Measurements from ENCODE around the gene SRSF11. TPM values are rescaled to one million over a fixed set of nuclear protein-coding genes. Genes with fewer than 3 reads are reported as not detected.

Gene SRSF11
- total RNA-seq, 4 donors from 2014 or later, result 72.6 to 127 (median 86.3) TPM

GRCh38 chr1:70220517-70221237 lies 503 bp upstream of the SRSF11 start:
- Histone ChIP-seq H3K36me3 (peaks cover 0 to 25% (median 14%) of the 10 kb centered on the region in 4 donors), H3K4me1 (peaks cover 42 to 46% (median 44%) of the 10 kb centered on the region in 4 donors), H3K9me3 (no peaks in the 10 kb centered on the region), H3K27ac (replicated peaks in 1 of 4) (peak overlapping the region; percentile 94 to 97 (median 96)), H3K4me3 (peak overlapping the region; percentile 79 to 86 (median 82)), H3K27me3 (no peaks in the 10 kb centered on the region)
- no peak for DNase-seq (ENCODE audit: extremely low spot score)
- TF ChIP-seq POLR2AphosphoS5 (IDR thresholded peaks at IDR 0.05) (no peak), EP300 (IDR thresholded peaks at IDR 0.05) (no peak), CTCF (IDR thresholded peaks at IDR 0.05) (no peak), POLR2A (IDR thresholded peaks at IDR 0.05; ENCODE audit: low read depth) (no peak)
- intact Hi-C loops (cut with DNase I), result loop anchor here (1.0 kb wide), 1 partner anchor 134 kb away; the partner anchor contains the start of gene ANKRD13C
- 52% methylated on average over 17 of the region's 17 CpGs for WGBS

GRCh38 chr1:70222716-70223235 lies 1.6 kb downstream of the SRSF11 start:
- Histone ChIP-seq H3K4me1 (peaks cover 60 to 67% (median 63%) of the 10 kb centered on the region in 4 donors), H3K27ac (replicated peaks in 1 of 4) (peak overlapping the region; percentile 94 to 97 (median 96)), H3K4me3 (peak overlapping the region in 2 of 4 donors; percentile 84 to 86), H3K9me3 (no peaks in the 10 kb centered on the region), H3K27me3 (no peaks in the 10 kb centered on the region), H3K36me3 (peaks cover 0 to 27% (median 9%) of the 10 kb centered on the region in 4 donors)
- DNase-seq (ENCODE audit: extremely low spot score), result no peak
- TF ChIP-seq POLR2A (IDR thresholded peaks at IDR 0.05; ENCODE audit: low read depth) (no peak), POLR2AphosphoS5 (IDR thresholded peaks at IDR 0.05) (no peak), EP300 (IDR thresholded peaks at IDR 0.05) (no peak), CTCF (IDR thresholded peaks at IDR 0.05) (no peak)
- intact Hi-C loops (cut with DNase I), result no loop called here
- 34% methylated on average over 3 of the region's 3 CpGs for WGBS

GRCh38 chr1:70224954-70225353 lies 3.8 kb downstream of the SRSF11 start:
- H3K4me1 ChIP-seq, result peaks cover 58 to 75% (median 74%) of the 10 kb centered on the region in 4 donors

GRCh38 chr1:70227439-70227838 lies 6.3 kb downstream of the SRSF11 start:
- Histone ChIP-seq H3K27me3 (no peaks in the 10 kb centered on the region), H3K27ac (replicated peaks in 1 of 4) (no peak overlapping the region), H3K4me1 (peaks cover 46 to 61% (median 61%) of the 10 kb centered on the region in 4 donors), H3K36me3 (peaks cover 18 to 71% (median 50%) of the 10 kb centered on the region in 4 donors), H3K9me3 (no peaks in the 10 kb centered on the region), H3K4me3 (no peak overlapping the region)
- 33% methylated on average over 1 of the region's 1 CpG for WGBS
- intact Hi-C loops (cut with DNase I), result no loop called here
- TF ChIP-seq CTCF (IDR thresholded peaks at IDR 0.05) (no peak), POLR2A (IDR thresholded peaks at IDR 0.05; ENCODE audit: low read depth) (no peak), EP300 (IDR thresholded peaks at IDR 0.05) (no peak), POLR2AphosphoS5 (IDR thresholded peaks at IDR 0.05) (no peak)
- DNase-seq (ENCODE audit: extremely low spot score), result no peak

More at GRCh38 chr1:70224954-70225353, 3.8 kb downstream of the SRSF11 start:
- Histone ChIP-seq H3K27me3 (no peaks in the 10 kb centered on the region), H3K4me3 (no peak overlapping the region), H3K27ac (replicated peaks in 1 of 4) (no peak overlapping the region), H3K9me3 (no peaks in the 10 kb centered on the region), H3K36me3 (peaks cover 9 to 47% (median 26%) of the 10 kb centered on the region in 4 donors)
- 89% methylated on average over 2 of the region's 2 CpGs for WGBS
- TF ChIP-seq POLR2A (IDR thresholded peaks at IDR 0.05; ENCODE audit: low read depth) (no peak), CTCF (IDR thresholded peaks at IDR 0.05) (no peak), POLR2AphosphoS5 (IDR thresholded peaks at IDR 0.05) (no peak), EP300 (IDR thresholded peaks at IDR 0.05) (no peak)
- intact Hi-C loops (cut with DNase I), result no loop called here
- DNase-seq (ENCODE audit: extremely low spot score), result no peak
